Psoas muscle (tissue), 8 donors: ENCODE results near the gene SCAF4. TPM values are rescaled to one million over a fixed set of nuclear protein-coding genes. Genes with fewer than 3 reads are reported as not detected.

Experiments
- ATAC-seq, 4 donors: fragments of 200-7000 bp; cut with Tn5 transposase; one replicate each; pipeline ENCODE4 v1.9.1; 2020; ENCODE audit warnings: moderate library complexity in 3 of 4, mild to moderate bottlenecking in 2 of 4
- DNase-seq, 2 donors: peaks; one replicate each; pipeline ENCODE4 v3.0.0-alpha.2; 2020
- H3K27ac ChIP-seq: fragments of 200-600 bp; one replicate; pipeline ENCODE4 v1.8.0; 2022
- H3K27me3 ChIP-seq, 3 donors: fragments of 200-600 bp in 1 of 3; one replicate each; pipeline versions ENCODE4 v1.6.1 to v1.8.0; 2013 to 2022; ENCODE audit warnings: low read length in 2 of 3, mild to moderate bottlenecking in 2 of 3, moderate library complexity in 1 of 3; ENCODE audit not compliant: insufficient read depth in 3 of 3
- H3K36me3 ChIP-seq, 2 donors: fragments of 200-600 bp in 1 of 2; one replicate each; pipeline versions ENCODE4 v1.6.1 to v1.8.0; 2013 to 2022; ENCODE audit warnings: low read depth in 1 of 2, mild to moderate bottlenecking in 1 of 2, moderate library complexity in 1 of 2; ENCODE audit not compliant: insufficient read depth in 1 of 2
- H3K4me1 ChIP-seq: fragments of 200-600 bp; one replicate; pipeline ENCODE4 v1.8.0; 2022
- H3K4me3 ChIP-seq: fragments of 200-600 bp; one replicate; pipeline ENCODE4 v1.8.0; 2022; ENCODE audit warnings: mild to moderate bottlenecking
- H3K9me3 ChIP-seq: fragments of 200-600 bp; one replicate; pipeline ENCODE4 v1.8.0; 2022
- CTCF ChIP-seq: fragments of 200-600 bp; IDR thresholded peaks from one replicate; pipeline ENCODE4 v1.8.0; 2022; ENCODE audit warnings: antibody characterized with exemption
- WGBS, 3 donors: extraction: QIAGEN DNeasy Blood & Tissue Kit; methylation state at CpG; one replicate each; pipeline versions ENCODE4 v1.1.6 to v1.1.7; 2013; 5-methylcytosine and 5-hydroxymethylcytosine counted together
- intact Hi-C, 2 donors: fragments of 100-400 bp; cut with DNase I; formaldehyde crosslinking; loops; one replicate each; pipeline versions ENCODE4 v1.11.0 to v1.14.2; 2022
- polyA plus RNA-seq, 3 donors: library from polyadenylated mRNA; stranded (reverse); fragments of 200-250 nt; gene quantifications; one replicate each; pipeline ENCODE4 v1.2.3, GENCODE V29; 2013
- total RNA-seq, 4 donors: library from RNA; stranded (reverse); fragmentation: NEBNext Ultra II Directional in 2 of 4; extraction: Animal tissue kit (Norgen Biotek cat#: 25700) in 2 of 4; gene quantifications; one replicate each; pipeline versions ENCODE4 v1.2.1 to v1.2.4, GENCODE V29; 2021 to 2023
- donor health status: healthy with polysubstance abuse.
- donor health status: DM: no; HTN: no; CAD: no; lungs with moderate emphysema.
- donor health status: Bipolar disorder and iron deficiency.
- donor health status: healthy.
- donor health status: DM: yes; HTN: yes; CAD: no.
- donor health status: DM: no; HTN: no; CAD: no.
- donor health status: DM: no; HTN: no; CAD: no.
- donor health status: DM: yes; HTN: yes; CAD: no.

The SCAF4 gene
- total and polyA plus RNA-seq, 7 donors = 7.5 to 23.9 (median 17.3) TPM

GRCh38 chr21:31660591-31660990 lies 71.3 kb downstream of the SCAF4 start:
- WGBS, 3 donors = 10 to 26% (median 11%) methylated on average over 8 of the region's 8 CpGs
- Histone ChIP-seq H3K27me3 (no peaks in the 10 kb centered on the region), H3K27ac (peak overlapping the region; percentile 86), H3K36me3 (peaks cover 6 to 37% of the 10 kb centered on the region in 2 donors), H3K4me3 (peak overlapping the region; percentile 87), H3K9me3 (no peaks in the 10 kb centered on the region), H3K4me1 (peaks cover 31% of the 10 kb centered on the region)
- intact Hi-C loops = loop anchor here in 1 of 2 donors (2.0 kb wide), 1 partner anchor 70 kb away; no protein-coding TSS in a partner anchor
- no peak for DNase-seq
- TF ChIP-seq CTCF = no peak
- ATAC-seq = no peak

GRCh38 chr21:31660259-31660565 lies 71.7 kb downstream of the SCAF4 start:
- DNase-seq (no peak), ATAC-seq (peak in 3 of 4 donors; percentile 26 to 44 (median 36))
- peak overlapping the region; percentile 87 for H3K4me3 ChIP-seq
- intact Hi-C loops = loop anchor here in 1 of 2 donors (2.0 kb wide), 1 partner anchor 71 kb away; no protein-coding TSS in a partner anchor
- no peaks in the 10 kb centered on the region for H3K9me3 ChIP-seq
- H3K4me1 ChIP-seq = peaks cover 29% of the 10 kb centered on the region
- WGBS, 3 donors = 0 to 1% (median 1%) methylated on average over 12 of the region's 12 CpGs
- peak overlapping the region; percentile 86 for H3K27ac ChIP-seq
- no peaks in the 10 kb centered on the region for H3K27me3 ChIP-seq
- H3K36me3 ChIP-seq = peaks cover 6 to 34% of the 10 kb centered on the region in 2 donors
- TF ChIP-seq CTCF = no peak

- intact Hi-C loops = loop anchor here in 1 of 2 donors (2.0 kb wide), 1 partner anchor 71 kb away; no protein-coding TSS in a partner anchor
Observed at GRCh38 chr21:31659536-31660258, 72.2 kb downstream of the SCAF4 start, which contains the start of gene SOD1. Gene SOD1, plus strand, starts transcription at chr21:31659693. Its CDS starts 77 bp downstream, at chr21:31659770.

GRCh38 chr21:31659286-31659535 lies 72.7 kb downstream of the SCAF4 start:
- Histone ChIP-seq H3K4me3 (peak overlapping the region; percentile 87), H3K27me3 (no peaks in the 10 kb centered on the region), H3K9me3 (no peaks in the 10 kb centered on the region), H3K36me3 (peaks cover 3 to 24% of the 10 kb centered on the region in 2 donors), H3K4me1 (peaks cover 23% of the 10 kb centered on the region), H3K27ac (peak overlapping the region; percentile 86)
- no peak for DNase-seq
- peak; percentile 31 to 66 (median 40) for ATAC-seq
- intact Hi-C loops = no loop called here
- no peak for TF ChIP-seq CTCF
- WGBS, 3 donors = 0 to 1% (median 1%) methylated on average over 18 of the region's 18 CpGs

More at GRCh38 chr21:31659536-31660258, 72.2 kb downstream of the SCAF4 start, which contains the start of gene SOD1:
- Histone ChIP-seq H3K27ac (peak within 1 kb of the TSS; percentile 86), H3K9me3 (no peaks in the 10 kb centered on the region), H3K36me3 (peaks cover 4 to 28% of the 10 kb centered on the region in 2 donors), H3K4me1 (peaks cover 24% of the 10 kb centered on the region), H3K4me3 (peak within 1 kb of the TSS; percentile 87), H3K27me3 (no peaks in the 10 kb centered on the region)
- 0 to 1% (median 0%) methylated on average over 52 to 87 of the region's 87 CpGs for WGBS, 3 donors
- ATAC-seq (peak; percentile 98 to 99 (median 98)), DNase-seq (peak; percentile 96 to 97)
- TF ChIP-seq CTCF = peak; percentile 8
